Measurements from ENCODE around the gene FAM200C. TPM values are rescaled to one million over a fixed set of nuclear protein-coding genes. Genes with fewer than 3 reads are reported as not detected.

FAM200C gene
- total and polyA plus RNA-seq, 9 of the 15 experiments (the other 6 are each of a cell fraction or from before 2014, with no cell fraction given), result 1.3 to 7.0 (median 1.8) TPM

- no TSS peak for BruUV-seq (replicated peaks)
- Histone ChIP-seq H3K79me2 (ENCODE audit: control insufficient read depth, insufficient read depth, low read length) (no peaks in the 10 kb centered on the region), H2AFZ (ENCODE audit: low read depth, low read length) (0 out of 2 replicates have a peak overlapping the region, but pooled peaks have one; percentile 12), H3K36me3 (ENCODE audit: control insufficient read depth, insufficient read depth, low read length) (no peaks in the 10 kb centered on the region), H3K9me1 (ENCODE audit: control insufficient read depth, insufficient read depth, low read length) (no peaks in the 10 kb centered on the region), H3K4me2 (ENCODE audit: insufficient read depth, low read length) (no peak overlapping the region), H3K27ac (ENCODE audit: extremely low read depth, low read depth, low read length) (no peak overlapping the region), H3K4me3 (no peak overlapping the region), H3K27me3 (ENCODE audit: control insufficient read depth in 2 of 2, insufficient read depth in 2 of 2, low read length in 2 of 2) (peaks cover 0 to 39% of the 10 kb centered on the region in 2 experiments; a peak in 4 of 5 replicates), H3K4me1 (replicated peaks in 1 of 2; ENCODE audit: control insufficient read depth in 2 of 2, insufficient read depth in 2 of 2, low read length in 2 of 2) (peaks cover 4 to 9% of the 10 kb centered on the region in 2 experiments; a peak in 4 of 5 replicates), H3K9ac (ENCODE audit: insufficient read depth in 1 of 2, low read depth in 2 of 2, low read length in 2 of 2) (no peak overlapping the region), H4K20me1 (replicated peaks; ENCODE audit: control insufficient read depth, insufficient read depth, low read length) (no peaks in the 10 kb centered on the region; the same call in 1 of the 2 replicates), H3K9me3 (replicated peaks; ENCODE audit: control insufficient read depth, insufficient read depth, low read depth, low read length) (no peaks in the 10 kb centered on the region)
- no peak for FAIRE-seq
- no peak for ATAC-seq
- CTCF ChIA-PET (ENCODE audit: low intra/inter-chr PET ratio), result no interaction called here
- WGBS (ENCODE audit: insufficient coverage, low coverage, missing lambda C conversion rate), result 19% methylated on average over 4 of the region's 4 CpGs
- in situ Hi-C loops (cut with MboI), result no loop called here
- intact Hi-C loops (cut with micrococcal nuclease), result no loop called here
- TF ChIP-seq PYGO2 (tag; IDR thresholded peaks at IDR 0.05) (no peak), STAG1 (CRISPR knock-in tag; IDR thresholded peaks at IDR 0.05; ENCODE audit: borderline replicate concordance) (no peak), PHB (CRISPR knock-in tag; IDR thresholded peaks at IDR 0.05) (no peak), HOXB6 (CRISPR knock-in tag; IDR thresholded peaks at IDR 0.05; ENCODE audit: borderline replicate concordance) (no peak), U2AF1 (optimal IDR thresholded peaks at IDR 0.05; ENCODE audit: low read depth, low read length) (no peak), ZNF830 (CRISPR knock-in tag; IDR thresholded peaks at IDR 0.05) (no peak)
- POLR2A ChIA-PET, result interaction anchor here (0.6 to 1.1 kb wide), 2 partner anchors 10 to 47 kb away, joined by 3 to 4 read pairs; no protein-coding TSS in a partner anchor
- no peak for DNase-seq (ENCODE audit: extremely low read depth in 1 of 4, low spot score in 3 of 4)
Observed at GRCh38 chr5:160352308-160352707, 47.5 kb downstream of the FAM200C start.

GRCh38 chr5:160349935-160350303 lies 49.9 kb downstream of the FAM200C start:
- peaks cover 7 to 13% of the 10 kb centered on the region in 2 experiments; a peak in 4 of 5 replicates for H3K4me1 ChIP-seq (replicated peaks in 1 of 2; ENCODE audit: control insufficient read depth in 2 of 2, insufficient read depth in 2 of 2, low read length in 2 of 2)
- H3K79me2 ChIP-seq (ENCODE audit: control insufficient read depth, insufficient read depth, low read length), result no peaks in the 10 kb centered on the region
- no TSS peak for BruUV-seq (replicated peaks)
- WGBS (ENCODE audit: insufficient coverage, low coverage, missing lambda C conversion rate), result 10% methylated on average over 4 of the region's 4 CpGs
- no peaks in the 10 kb centered on the region for H3K9me3 ChIP-seq (replicated peaks; ENCODE audit: control insufficient read depth, insufficient read depth, low read depth, low read length)
- no peak overlapping the region for H3K9ac ChIP-seq (ENCODE audit: insufficient read depth in 1 of 2, low read depth in 2 of 2, low read length in 2 of 2)
- DNase-seq (ENCODE audit: extremely low read depth in 1 of 4, low spot score in 3 of 4) (no peak), FAIRE-seq (no peak), ATAC-seq (no peak)
- no peaks in the 10 kb centered on the region for H3K9me1 ChIP-seq (ENCODE audit: control insufficient read depth, insufficient read depth, low read length)
- H2AFZ ChIP-seq (ENCODE audit: low read depth, low read length), result no peak overlapping the region
- no peak overlapping the region for H3K27ac ChIP-seq (ENCODE audit: extremely low read depth, low read depth, low read length)
- H3K36me3 ChIP-seq (ENCODE audit: control insufficient read depth, insufficient read depth, low read length), result no peaks in the 10 kb centered on the region
- intact Hi-C loops (cut with micrococcal nuclease) (no loop called here), in situ Hi-C loops (cut with MboI) (loop anchor here (5.0 to 10.0 kb wide), 2 partner anchors 153 to 325 kb away; no protein-coding TSS in a partner anchor)
- POLR2A ChIA-PET, result interaction anchor here (0.6 kb wide), 1 partner anchor 72 kb away, joined by 4 read pairs; the partner anchor contains the start of gene PTTG1
- CTCF ChIA-PET (ENCODE audit: low intra/inter-chr PET ratio), result no interaction called here
- no peaks in the 10 kb centered on the region for H4K20me1 ChIP-seq (replicated peaks; ENCODE audit: control insufficient read depth, insufficient read depth, low read length)
- H3K4me3 ChIP-seq, result no peak overlapping the region
- peaks cover 0 to 26% of the 10 kb centered on the region in 2 experiments; a peak in 2 of 5 replicates for H3K27me3 ChIP-seq (ENCODE audit: control insufficient read depth in 2 of 2, insufficient read depth in 2 of 2, low read length in 2 of 2)
- no peak overlapping the region for H3K4me2 ChIP-seq (ENCODE audit: insufficient read depth, low read length)
- TF ChIP-seq CREB3 (tag; conservative IDR thresholded peaks at IDR 0.05; ENCODE audit: low read depth), result no peak
- no peak for TF ChIP-seq MYC (IDR thresholded peaks at IDR 0.05; ENCODE audit: low read depth, low read length)
- TF ChIP-seq MYC (CRISPR knock-in tag; IDR thresholded peaks at IDR 0.05; ENCODE audit: borderline replicate concordance, low read depth), result no peak
- no peak for TF ChIP-seq SNIP1 (IDR thresholded peaks at IDR 0.05; ENCODE audit: low read depth)
- TF ChIP-seq ZNF780A (CRISPR knock-in tag; IDR thresholded peaks at IDR 0.05), result no peak
- no peak for TF ChIP-seq TFAP4 (CRISPR knock-in tag; IDR thresholded peaks at IDR 0.05; ENCODE audit: borderline replicate concordance)
- no peak for TF ChIP-seq MIER1 (IDR thresholded peaks at IDR 0.05; ENCODE audit: low read depth)

Data from K562 (cell line).